HepG2 (cell line): ENCODE measurements around the gene RDH13. TPM values are rescaled to one million over a fixed set of nuclear protein-coding genes. Genes with fewer than 3 reads are reported as not detected.
A peak's percentile ranks its signal among the peaks of the same experiment; 100 is the strongest.
"Not testable (repeated sequence)": the region's sequence is repeated elsewhere in the genome, so short reads cannot be mapped to it uniquely, and the experiment has no call there.

Source experiments
- ATAC-seq: fragments of 200-7000 bp; cut with Tn5 transposase; 3 replicates; pipeline ENCODE4 v1.9.1; 2020; ENCODE audit warnings: mild to moderate bottlenecking, moderate library complexity
- BruUV-seq: library from RNA; stranded (reverse); fragments of 400-500 nt; replicated peaks from 2 replicates; lab custom pipeline; 2021; lab: Mats Ljungman, UMichigan
- CTCF ChIA-PET: fragments of 300-600 bp; formaldehyde crosslinking; extraction: SDS; loops from one replicate; lab custom pipeline; 2021; ENCODE audit warnings: low total read pairs, inconsistent platforms, low intra/inter-chr PET ratio; lab: Yijun Ruan, JAX
- POLR2A ChIA-PET: fragments of 350-600 bp; sonication (Branson Sonifier 250); formaldehyde crosslinking; loops from one replicate; lab custom pipeline; 2020; ENCODE audit warnings: antibody characterized with exemption, inconsistent platforms; lab: Yijun Ruan, JAX
- DNase-seq: peaks from one replicate; pipeline ENCODE4 v3.0.0-alpha.2; 2015; ENCODE audit warnings: low spot score
- FAIRE-seq: peaks from 3 replicates; lab custom pipeline; 2011; peaks lifted over from hg19 to GRCh38; lab: Jason Lieb, UNC
- H2AFZ ChIP-seq: one replicate; pipeline ENCODE4 v1.6.1; 2011; ENCODE audit warnings: low read length, inconsistent platforms
- H3K27ac ChIP-seq: fragments of 300-600 bp; 3 replicates; pipeline ENCODE4 v1.8.0; 2011; ENCODE audit warnings: mixed run types, mild to moderate bottlenecking, mixed read lengths, low read length, inconsistent platforms; ENCODE audit not compliant: insufficient read depth; ENCODE audit errors: extremely low read length
- H3K27me3 ChIP-seq, 2 experiments: fragments of 200-600 bp in 1 of 2; 2 replicates in 1 of 2; 3 replicates in 1 of 2; pipeline versions ENCODE4 v1.6.0 to v1.8.0; 2011; ENCODE audit warnings: low read length in 2 of 2, mild to moderate bottlenecking in 2 of 2, moderate library complexity in 2 of 2, inconsistent platforms in 1 of 2; ENCODE audit not compliant: insufficient read depth in 2 of 2, control insufficient read depth in 1 of 2
- H3K36me3 ChIP-seq, 2 experiments: fragments of 200-600 bp in 1 of 2; replicated peaks in 1 of 2; 2 replicates in 1 of 2; 3 replicates in 1 of 2; pipeline versions ENCODE4 v1.5.1 to v1.8.0; 2011; ENCODE audit warnings: low read length in 2 of 2, inconsistent platforms in 1 of 2; ENCODE audit not compliant: insufficient read depth in 2 of 2, control insufficient read depth in 1 of 2
- H3K4me1 ChIP-seq: 2 replicates; pipeline ENCODE4 v1.5.1; 2012; ENCODE audit warnings: low read length, inconsistent platforms; ENCODE audit not compliant: insufficient read depth
- H3K4me2 ChIP-seq: 2 replicates; pipeline ENCODE4 v1.6.0; 2011; ENCODE audit warnings: low read depth, low read length, inconsistent platforms
- H3K4me3 ChIP-seq, 3 experiments: fragments of 200-600 bp in 1 of 3; sonication (generic), shearing (Covaris generic) in 1 of 3; replicated peaks in 1 of 3; 2 replicates each; pipeline ENCODE4 v1.5.1; 2011 to 2016; ENCODE audit warnings: low read length in 3 of 3, inconsistent platforms in 2 of 3, low read depth in 2 of 3, mild to moderate bottlenecking in 2 of 3, control low read depth in 1 of 3, mixed read lengths in 1 of 3; ENCODE audit not compliant: insufficient read depth in 1 of 3
- H3K79me2 ChIP-seq: one replicate; pipeline ENCODE4 v1.6.1; 2011; ENCODE audit warnings: low read length, inconsistent platforms; ENCODE audit not compliant: insufficient read depth
- H3K9ac ChIP-seq: 2 replicates; pipeline ENCODE4 v1.6.0; 2011; ENCODE audit warnings: mild to moderate bottlenecking, low read depth, low read length, inconsistent platforms; ENCODE audit not compliant: insufficient read depth
- H3K9me3 ChIP-seq: 2 replicates; pipeline ENCODE4 v1.5.1; 2012; ENCODE audit warnings: mild to moderate bottlenecking, low read length
- H4K20me1 ChIP-seq: 2 replicates; pipeline ENCODE4 v1.6.0; 2011; ENCODE audit warnings: inconsistent platforms, mild to moderate bottlenecking, low read length, moderate library complexity; ENCODE audit not compliant: insufficient read depth
- AGO2 ChIP-seq: fragments of 200-400 bp; formaldehyde crosslinking; optimal IDR thresholded peaks from 2 replicates; pipeline ENCODE3; 2017; ENCODE audit warnings: mild to moderate bottlenecking, low read depth, low read length, moderate library complexity
- GATAD2A ChIP-seq: IDR thresholded peaks from 2 replicates; pipeline ENCODE4 v1.6.1; 2016
- MED13 ChIP-seq: sonication (generic); formaldehyde crosslinking; IDR thresholded peaks from 2 replicates; pipeline ENCODE4 v1.5.0; 2020; ENCODE audit warnings: missing genetic modification reagents
- MXI1 ChIP-seq: IDR thresholded peaks from 3 replicates; pipeline ENCODE4 v1.6.1; 2012; ENCODE audit warnings: low read depth, low read length, inconsistent platforms, borderline replicate concordance
- NR3C1 ChIP-seq: sonication (generic); formaldehyde crosslinking; IDR thresholded peaks from 2 replicates; pipeline ENCODE4 v1.4.0; 2020; ENCODE audit warnings: missing genetic modification reagents
- RBFOX2 ChIP-seq: fragments of 200-400 bp; formaldehyde crosslinking; IDR thresholded peaks from 2 replicates; pipeline ENCODE4 v1.6.1; 2017; ENCODE audit warnings: low read depth, mild to moderate bottlenecking, low read length
- TCF12 ChIP-seq, 2 experiments: fragments of 450-650 bp in 1 of 2; sonication (generic) in 1 of 2; formaldehyde crosslinking in 1 of 2; IDR thresholded peaks; 2 replicates each; pipeline versions ENCODE4 v1.6.1 to v1.8.0; 2017 to 2022; ENCODE audit warnings: antibody characterized with exemption in 1 of 2, mild to moderate bottlenecking in 1 of 2, missing genetic modification reagents in 1 of 2, moderate library complexity in 1 of 2
- ZNF446 ChIP-seq: sonication (generic); formaldehyde crosslinking; IDR thresholded peaks from 2 replicates; pipeline ENCODE4 v1.5.0; 2020; ENCODE audit warnings: mild to moderate bottlenecking, missing genetic modification reagents
- ZNF564 ChIP-seq: sonication (generic); formaldehyde crosslinking; IDR thresholded peaks from 2 replicates; pipeline ENCODE4 v1.8.1; 2023; ENCODE audit warnings: mild to moderate bottlenecking, missing genetic modification reagents
- WGBS: methylation state at CpG from one replicate; pipeline ENCODE4 v1.1.6; 2017; ENCODE audit warnings: low lambda C conversion rate; 5-methylcytosine and 5-hydroxymethylcytosine counted together
- in situ Hi-C: cut with HindIII; loops from 2 replicates; pipeline ENCODE4 v1.10.0; 2017; ENCODE audit warnings: low pct_unique_long_range_greater_than_20kb; ENCODE audit not compliant: extremely low pct_ligation_motif_present
- intact Hi-C: fragments of 100-400 bp; cut with micrococcal nuclease; formaldehyde crosslinking; loops from one replicate; pipeline ENCODE4 v1.10.0; 2022; ENCODE audit not compliant: unreplicated experiment
- polyA plus RNA-seq, 8 experiments: library from polyadenylated mRNA; depleted of rRNA in 3 of 8; stranded (reverse) in 7 of 8; unstranded in 1 of 8; fragments of >200 nt; fragmentation: Illumina TruSeq in 4 of 8; extraction: Trizol in 4 of 8; gene quantifications; 2 replicates each; pipeline versions ENCODE4 v1.2.1 to v1.2.3, GENCODE V29; 2011 to 2016; ENCODE audit warnings: low read depth in 4 of 8, missing spikeins in 1 of 8, mixed read lengths in 1 of 8; ENCODE audit not compliant: insufficient read depth in 1 of 8
- total RNA-seq, 5 experiments: library from RNA; depleted of rRNA; stranded (reverse); fragments of >200 nt; fragmentation: Illumina TruSeq; extraction: Trizol; gene quantifications; 2 replicates each; pipeline ENCODE4 v1.2.3, GENCODE V29; 2016; ENCODE audit warnings: low read depth in 1 of 5

Gene RDH13
- total and polyA plus RNA-seq, 2 of the 13 experiments (the other 11 are each of a cell fraction or from before 2014, with no cell fraction given), result 13.4 to 21.5 TPM

GRCh38 chr19:55109527-55110291, 46.8 kb upstream of the RDH13 start:
- Histone ChIP-seq H3K4me3 (no peak overlapping the region), H4K20me1 (no peaks in the 10 kb centered on the region), H2AFZ (no peak overlapping the region), H3K27ac (no peak overlapping the region), H3K4me2 (no peak overlapping the region), H3K9ac (no peak overlapping the region), H3K9me3 (no peaks in the 10 kb centered on the region), H3K4me1 (peaks cover 8% of the 10 kb centered on the region; the same call in 1 of the 2 replicates), H3K36me3 (peaks cover 5 to 7% of the 10 kb centered on the region in 2 experiments; a peak in 4 of 5 replicates), H3K27me3 (no peaks in the 10 kb centered on the region), H3K79me2 (peaks cover 10% of the 10 kb centered on the region)
- CTCF ChIA-PET, result no interaction called here
- no peak for DNase-seq
- POLR2A ChIA-PET, result no interaction called here
- intact Hi-C loops, result no loop called here
- no peak for ATAC-seq
- WGBS, result 94% methylated on average over 11 of the region's 20 CpGs
- no peak for TF ChIP-seq ZNF446 (CRISPR knock-in tag)
- TF ChIP-seq NR3C1 (CRISPR knock-in tag), result no peak
- peak; percentile 30 for TF ChIP-seq AGO2
- TF ChIP-seq MXI1, result no peak
- no peak for TF ChIP-seq GATAD2A
- TF ChIP-seq MED13 (CRISPR knock-in tag), result no peak
- 0 out of 2 replicates have a peak, but pooled peaks have one; percentile 32 for TF ChIP-seq RBFOX2
- TF ChIP-seq TCF12 (IDR thresholded peaks at IDR 0.05), result no peak
- TF ChIP-seq TCF12 (CRISPR knock-in tag; IDR thresholded peaks at IDR 0.05), result no peak
- no peak for TF ChIP-seq ZNF564
- BruUV-seq, result no TSS peak
- no peak for FAIRE-seq
- in situ Hi-C loops, result no loop called here

- H3K27ac ChIP-seq, H3K4me1 ChIP-seq, H3K4me3 ChIP-seq, H3K9ac ChIP-seq, CTCF ChIA-PET, H3K79me2 ChIP-seq, POLR2A ChIA-PET, H3K9me3 ChIP-seq, H3K36me3 ChIP-seq, DNase-seq, ATAC-seq, FAIRE-seq, H3K4me2 ChIP-seq, BruUV-seq, H2AFZ ChIP-seq, H4K20me1 ChIP-seq, in situ Hi-C loops, H3K27me3 ChIP-seq, intact Hi-C loops: not testable (repeated sequence)
- 96% methylated on average over 3 of the region's 3 CpGs for WGBS
Measured at GRCh38 chr19:55107252-55107651, 44.3 kb upstream of the RDH13 start.
